ENCODE results near the gene TTC13. TPM values are rescaled to one million over a fixed set of nuclear protein-coding genes. Genes with fewer than 3 reads are reported as not detected.

TTC13 gene
- total RNA-seq, 2 experiments from 2014 or later = 24.9 to 25.0 TPM

DNA sequence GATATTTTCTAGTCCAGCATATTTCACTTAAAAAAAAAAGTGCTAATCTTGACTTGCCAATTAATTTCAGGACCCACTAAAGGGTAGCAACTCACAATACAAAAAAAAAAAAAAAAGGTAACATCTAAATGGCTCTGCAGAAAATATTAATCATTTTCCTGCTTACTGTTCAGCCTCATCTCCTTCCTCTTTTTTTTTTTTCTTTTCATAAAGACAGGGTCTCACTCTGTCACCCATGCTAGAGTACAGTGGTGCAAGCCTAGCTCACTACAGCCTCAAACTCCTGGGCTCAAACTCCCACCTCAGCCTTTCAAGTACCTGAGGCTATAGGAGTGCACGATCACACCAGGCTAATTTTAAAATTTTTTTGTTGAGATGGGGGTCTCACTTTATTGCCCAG lies 30.4 kb downstream of the TTC13 start:
- H3K4me1 Mint-ChIP-seq (ENCODE audit: low read depth) = peaks cover 25% of the 10 kb centered on the region
- TF ChIP-seq, protein P1, sequence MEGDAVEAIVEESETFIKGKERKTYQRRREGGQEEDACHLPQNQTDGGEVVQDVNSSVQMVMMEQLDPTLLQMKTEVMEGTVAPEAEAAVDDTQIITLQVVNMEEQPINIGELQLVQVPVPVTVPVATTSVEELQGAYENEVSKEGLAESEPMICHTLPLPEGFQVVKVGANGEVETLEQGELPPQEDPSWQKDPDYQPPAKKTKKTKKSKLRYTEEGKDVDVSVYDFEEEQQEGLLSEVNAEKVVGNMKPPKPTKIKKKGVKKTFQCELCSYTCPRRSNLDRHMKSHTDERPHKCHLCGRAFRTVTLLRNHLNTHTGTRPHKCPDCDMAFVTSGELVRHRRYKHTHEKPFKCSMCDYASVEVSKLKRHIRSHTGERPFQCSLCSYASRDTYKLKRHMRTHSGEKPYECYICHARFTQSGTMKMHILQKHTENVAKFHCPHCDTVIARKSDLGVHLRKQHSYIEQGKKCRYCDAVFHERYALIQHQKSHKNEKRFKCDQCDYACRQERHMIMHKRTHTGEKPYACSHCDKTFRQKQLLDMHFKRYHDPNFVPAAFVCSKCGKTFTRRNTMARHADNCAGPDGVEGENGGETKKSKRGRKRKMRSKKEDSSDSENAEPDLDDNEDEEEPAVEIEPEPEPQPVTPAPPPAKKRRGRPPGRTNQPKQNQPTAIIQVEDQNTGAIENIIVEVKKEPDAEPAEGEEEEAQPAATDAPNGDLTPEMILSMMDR (IDR thresholded peaks at IDR 0.05) = no peak
- H3K9me3 Mint-ChIP-seq = no peaks in the 10 kb centered on the region
- Histone ChIP-seq H3K4me1 (ENCODE audit: insufficient read depth, low read length) (no peaks in the 10 kb centered on the region), H3K9me3 (ENCODE audit: control insufficient read depth in 1 of 2, insufficient read depth in 1 of 2, low read length in 2 of 2) (no peaks in the 10 kb centered on the region), H3K27ac (ENCODE audit: low read depth in 1 of 2, low read length in 2 of 2) (no peak overlapping the region), H3K36me3 (ENCODE audit: insufficient read depth, low read length) (peaks cover 63% of the 10 kb centered on the region), H3K4me3 (ENCODE audit: low read length) (no peak overlapping the region), H3K27me3 (ENCODE audit: control insufficient read depth in 1 of 2, insufficient read depth in 2 of 2, low read length in 2 of 2) (no peaks in the 10 kb centered on the region)
- intact Hi-C loops (cut with DNase I, micrococcal nuclease) = no loop called here
- H3K36me3 Mint-ChIP-seq (ENCODE audit: low read depth) = peaks cover 85% of the 10 kb centered on the region
- ATAC-seq (ENCODE audit: poor library complexity) (no peak), DNase-seq (no peak)
- CTCF ChIA-PET = interaction anchor here (0.9 kb wide), 1 partner anchor 30 kb away, joined by 5 read pairs; the partner anchor contains the start of gene TTC13
- POLR2A ChIA-PET = no interaction called here
- H3K27ac Mint-ChIP-seq = no peak overlapping the region
- no peak overlapping the region for H3K4me3 Mint-ChIP-seq
- H3K27me3 Mint-ChIP-seq = no peaks in the 10 kb centered on the region

DNA sequence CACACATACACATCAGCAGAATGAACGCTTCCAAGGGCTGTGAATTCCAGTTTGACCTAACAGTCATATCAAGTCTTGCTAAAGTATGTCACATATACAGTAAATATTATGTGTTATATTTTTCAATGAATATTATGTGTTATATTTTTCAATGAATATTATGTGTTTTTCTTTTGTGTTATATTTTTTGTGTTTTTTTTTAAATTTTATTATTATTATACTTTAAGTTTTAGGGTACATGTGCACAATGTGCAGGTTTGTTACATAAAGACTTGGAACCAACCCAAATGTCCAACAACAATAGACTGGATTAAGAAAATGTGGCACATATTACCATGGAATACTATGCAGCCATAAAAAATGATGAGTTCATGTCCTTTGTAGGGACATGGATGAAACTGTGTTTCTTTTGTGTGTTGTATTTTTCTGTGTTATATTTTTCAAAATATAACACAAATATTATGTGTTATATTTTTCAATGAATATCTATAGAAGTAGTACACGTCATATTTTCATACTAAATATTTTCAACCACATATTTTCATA lies 35.5 kb downstream of the TTC13 start:
- POLR2A ChIA-PET = no interaction called here
- Mint-ChIP-seq H3K4me3 (no peak overlapping the region), H3K4me1 (ENCODE audit: low read depth) (peaks cover 24% of the 10 kb centered on the region), H3K36me3 (ENCODE audit: low read depth) (peaks cover 83% of the 10 kb centered on the region), H3K27ac (no peak overlapping the region), H3K9me3 (no peaks in the 10 kb centered on the region), H3K27me3 (no peaks in the 10 kb centered on the region)
- H3K4me1 ChIP-seq (ENCODE audit: insufficient read depth, low read length) = no peaks in the 10 kb centered on the region
- intact Hi-C loops (cut with DNase I, micrococcal nuclease) = no loop called here
- DNase-seq = no peak
- no peaks in the 10 kb centered on the region for H3K9me3 ChIP-seq (ENCODE audit: control insufficient read depth in 1 of 2, insufficient read depth in 1 of 2, low read length in 2 of 2)
- peaks cover 49% of the 10 kb centered on the region for H3K36me3 ChIP-seq (ENCODE audit: insufficient read depth, low read length)
- TF ChIP-seq, protein P1 (IDR thresholded peaks at IDR 0.05) = no peak
- no peak for ATAC-seq (ENCODE audit: poor library complexity)
- H3K4me3 ChIP-seq (ENCODE audit: low read length) = no peak overlapping the region
- no peaks in the 10 kb centered on the region for H3K27me3 ChIP-seq (ENCODE audit: control insufficient read depth in 1 of 2, insufficient read depth in 2 of 2, low read length in 2 of 2)
- CTCF ChIA-PET = no interaction called here
- no peak overlapping the region for H3K27ac ChIP-seq (ENCODE audit: low read depth in 1 of 2, low read length in 2 of 2)

GRCh38 chr1:230940848-230941247 lies 37.8 kb downstream of the TTC13 start:
- H3K27me3 ChIP-seq (ENCODE audit: control insufficient read depth in 1 of 2, insufficient read depth in 2 of 2, low read length in 2 of 2) = no peaks in the 10 kb centered on the region
- H3K36me3 Mint-ChIP-seq (ENCODE audit: low read depth) = peaks cover 83% of the 10 kb centered on the region

More at GRCh38 chr1:230940848-230941247, 37.8 kb downstream of the TTC13 start:
- POLR2A ChIA-PET = interaction anchor here (0.7 kb wide), 1 partner anchor 1913 kb away, joined by 3 read pairs; no protein-coding TSS in a partner anchor
- Mint-ChIP-seq H3K4me1 (ENCODE audit: low read depth) (peaks cover 11% of the 10 kb centered on the region), H3K9me3 (no peaks in the 10 kb centered on the region), H3K4me3 (no peak overlapping the region), H3K27ac (no peak overlapping the region), H3K27me3 (no peaks in the 10 kb centered on the region)
- DNase-seq (no peak), ATAC-seq (ENCODE audit: poor library complexity) (no peak)
- TF ChIP-seq, protein P1 (IDR thresholded peaks at IDR 0.05) = no peak
- intact Hi-C loops (cut with DNase I, micrococcal nuclease) = no loop called here
- CTCF ChIA-PET = no interaction called here
- no peak overlapping the region for H3K4me3 ChIP-seq (ENCODE audit: low read length)
- H3K4me1 ChIP-seq (ENCODE audit: insufficient read depth, low read length) = no peaks in the 10 kb centered on the region
- H3K27ac ChIP-seq (ENCODE audit: low read depth in 1 of 2, low read length in 2 of 2) = no peak overlapping the region
- H3K9me3 ChIP-seq (ENCODE audit: control insufficient read depth in 1 of 2, insufficient read depth in 1 of 2, low read length in 2 of 2) = no peaks in the 10 kb centered on the region
- peaks cover 54% of the 10 kb centered on the region for H3K36me3 ChIP-seq (ENCODE audit: insufficient read depth, low read length)
